ENCODE data around the gene ORMDL2.

ORMDL2 gene, protein sequence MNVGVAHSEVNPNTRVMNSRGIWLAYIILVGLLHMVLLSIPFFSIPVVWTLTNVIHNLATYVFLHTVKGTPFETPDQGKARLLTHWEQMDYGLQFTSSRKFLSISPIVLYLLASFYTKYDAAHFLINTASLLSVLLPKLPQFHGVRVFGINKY

DNA sequence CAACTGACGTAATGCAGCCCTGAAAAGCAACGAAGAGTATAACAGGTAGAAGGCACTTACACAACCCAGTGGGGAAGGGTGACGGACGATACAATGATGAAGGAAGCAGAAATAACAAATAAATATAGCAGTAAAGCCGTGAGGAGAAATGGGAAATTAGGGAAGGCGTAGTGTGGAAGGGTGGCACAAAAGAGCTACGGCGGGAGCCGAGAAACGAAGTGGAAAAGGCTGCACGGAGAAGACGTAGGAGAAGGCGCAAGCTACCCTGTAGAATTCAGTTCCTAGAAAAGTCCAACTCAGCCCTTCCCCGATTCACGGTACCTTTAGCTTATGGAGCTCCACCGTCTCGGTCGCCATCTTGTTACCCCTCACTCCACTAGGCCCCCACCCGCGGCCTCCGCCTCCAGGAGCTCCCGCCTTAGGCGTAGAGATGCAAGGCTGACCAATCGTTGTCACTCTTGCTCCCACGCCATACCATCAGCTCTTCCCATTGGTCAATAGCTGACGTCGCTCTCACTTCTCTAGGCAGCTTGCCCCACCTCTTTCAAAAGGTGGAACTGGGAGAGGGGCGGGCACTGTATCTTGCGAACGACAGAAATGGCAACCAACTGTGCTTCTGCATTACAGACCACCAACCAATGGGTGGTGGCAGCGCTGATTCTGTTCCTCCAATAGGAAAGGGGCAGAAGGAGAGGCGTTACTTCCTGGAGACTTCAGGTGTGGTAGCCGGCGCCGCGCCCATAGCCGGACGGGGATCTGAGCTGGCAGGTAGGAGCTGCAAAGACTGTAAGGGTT lies at the start of gene ORMDL2, which contains the start of gene SARNP:
ORMDL2 (plus strand) TSS at position 697 of the 795 bp plus-strand sequence. CDS start 959 bp downstream, outside the sequence.
SARNP (minus strand) TSS at position 380 of the 795 bp plus-strand sequence; CDS start at position 357, 23 bp downstream.
- TF ChIP-seq, protein P1, sequence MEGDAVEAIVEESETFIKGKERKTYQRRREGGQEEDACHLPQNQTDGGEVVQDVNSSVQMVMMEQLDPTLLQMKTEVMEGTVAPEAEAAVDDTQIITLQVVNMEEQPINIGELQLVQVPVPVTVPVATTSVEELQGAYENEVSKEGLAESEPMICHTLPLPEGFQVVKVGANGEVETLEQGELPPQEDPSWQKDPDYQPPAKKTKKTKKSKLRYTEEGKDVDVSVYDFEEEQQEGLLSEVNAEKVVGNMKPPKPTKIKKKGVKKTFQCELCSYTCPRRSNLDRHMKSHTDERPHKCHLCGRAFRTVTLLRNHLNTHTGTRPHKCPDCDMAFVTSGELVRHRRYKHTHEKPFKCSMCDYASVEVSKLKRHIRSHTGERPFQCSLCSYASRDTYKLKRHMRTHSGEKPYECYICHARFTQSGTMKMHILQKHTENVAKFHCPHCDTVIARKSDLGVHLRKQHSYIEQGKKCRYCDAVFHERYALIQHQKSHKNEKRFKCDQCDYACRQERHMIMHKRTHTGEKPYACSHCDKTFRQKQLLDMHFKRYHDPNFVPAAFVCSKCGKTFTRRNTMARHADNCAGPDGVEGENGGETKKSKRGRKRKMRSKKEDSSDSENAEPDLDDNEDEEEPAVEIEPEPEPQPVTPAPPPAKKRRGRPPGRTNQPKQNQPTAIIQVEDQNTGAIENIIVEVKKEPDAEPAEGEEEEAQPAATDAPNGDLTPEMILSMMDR (IDR thresholded peaks at IDR 0.05) = no peak

DNA sequence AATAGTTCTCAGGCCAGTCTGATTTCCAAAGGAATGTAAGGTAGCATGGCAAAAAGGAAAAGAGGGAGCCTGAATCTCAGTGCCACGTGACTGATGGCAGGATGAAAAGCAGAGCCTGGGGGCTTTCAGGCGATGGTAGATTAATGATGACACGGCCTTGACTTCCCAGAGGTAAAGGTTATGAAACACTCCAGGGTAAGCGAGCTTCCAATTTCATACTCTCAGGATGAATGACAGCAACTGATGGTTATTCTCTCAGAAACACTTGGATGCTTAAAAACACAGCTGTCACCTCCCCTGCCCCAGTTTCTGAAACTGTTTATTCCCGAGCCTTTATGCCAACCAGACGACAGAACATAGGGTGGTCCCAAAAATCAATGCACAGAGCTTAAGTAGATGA lies 46.1 kb upstream of the ORMDL2 start:
- TF ChIP-seq, protein P1 (IDR thresholded peaks at IDR 0.05) = no peak

DNA sequence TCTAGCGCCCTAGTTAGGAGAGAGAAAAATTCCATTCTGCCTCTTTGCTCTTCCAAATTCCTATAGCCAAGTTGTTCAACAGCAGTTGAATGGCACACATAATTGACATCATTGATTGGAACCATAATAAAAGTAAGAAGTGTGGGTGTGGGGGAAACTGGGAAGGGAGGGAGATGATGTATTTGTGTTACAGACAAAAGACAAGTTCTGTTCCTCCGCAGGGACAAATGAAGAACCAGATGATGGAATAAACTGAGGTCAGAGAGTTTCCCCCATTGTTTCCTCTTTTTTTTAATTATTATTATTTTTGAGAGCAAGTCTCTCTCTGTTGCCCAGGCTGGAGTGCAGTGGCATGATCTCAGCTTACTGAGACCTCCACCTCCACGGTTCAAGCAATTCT lies 40.0 kb upstream of the ORMDL2 start:
- TF ChIP-seq, protein P1 (IDR thresholded peaks at IDR 0.05) = no peak

DNA sequence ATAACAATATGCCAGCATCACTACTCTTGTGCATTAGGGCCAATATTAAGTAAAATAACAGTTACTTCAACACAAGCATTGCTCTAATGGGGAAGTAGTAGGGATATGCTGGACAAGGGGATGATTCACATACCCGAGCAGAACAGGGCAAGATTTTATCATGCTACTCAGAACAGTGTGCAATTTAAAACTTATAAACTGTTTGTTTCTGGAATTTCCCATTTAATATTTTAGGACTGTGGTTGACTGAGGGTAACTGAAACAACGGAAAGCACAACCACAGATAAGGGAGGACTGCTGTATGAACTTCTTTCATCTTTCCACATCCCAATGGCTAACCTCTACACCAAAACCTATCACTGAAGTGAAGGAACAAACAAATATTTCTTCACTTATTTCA lies 37.2 kb upstream of the ORMDL2 start:
- TF ChIP-seq, protein P1 (IDR thresholded peaks at IDR 0.05) = no peak

DNA sequence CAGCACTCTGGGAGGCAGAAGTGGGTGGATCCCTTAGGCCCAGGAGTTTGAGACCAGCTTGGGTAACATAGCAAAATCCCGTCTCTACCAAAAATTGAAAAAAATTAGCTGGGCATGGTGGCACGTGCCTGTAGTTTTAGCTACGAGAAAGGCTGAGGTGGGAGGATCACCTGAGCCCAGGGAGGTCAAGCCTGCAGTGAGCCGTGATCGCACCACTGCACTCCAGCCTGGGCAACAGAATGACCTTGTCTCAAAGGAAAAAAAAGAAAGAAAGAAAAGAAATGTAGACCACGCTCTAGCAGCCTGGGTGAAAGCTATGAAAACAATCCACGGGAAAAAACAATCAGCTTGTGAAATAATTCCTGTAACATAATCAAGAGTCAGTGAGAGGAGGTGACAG lies 29.3 kb upstream of the ORMDL2 start:
- TF ChIP-seq, protein P1 (IDR thresholded peaks at IDR 0.05) = no peak

DNA sequence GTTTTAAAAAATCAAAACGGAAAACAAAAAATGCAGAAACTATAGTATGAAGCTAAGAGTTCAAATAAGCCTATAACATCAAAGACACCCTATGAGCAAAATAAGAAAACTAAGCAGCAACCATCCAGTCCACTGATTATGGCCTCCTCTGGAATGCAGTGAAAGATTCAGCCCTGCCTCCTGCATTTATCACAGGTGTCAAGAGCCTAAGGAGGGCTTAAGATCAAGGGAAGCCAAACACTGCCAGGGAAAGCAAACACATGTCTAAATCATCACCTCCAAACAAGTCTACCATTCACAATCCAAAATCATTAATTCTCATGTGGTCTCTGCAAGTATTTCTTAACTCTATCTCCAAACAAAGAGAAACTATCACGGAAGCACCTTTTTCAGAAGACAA lies 28.7 kb upstream of the ORMDL2 start:
- TF ChIP-seq, protein P1 (IDR thresholded peaks at IDR 0.05) = no peak

DNA sequence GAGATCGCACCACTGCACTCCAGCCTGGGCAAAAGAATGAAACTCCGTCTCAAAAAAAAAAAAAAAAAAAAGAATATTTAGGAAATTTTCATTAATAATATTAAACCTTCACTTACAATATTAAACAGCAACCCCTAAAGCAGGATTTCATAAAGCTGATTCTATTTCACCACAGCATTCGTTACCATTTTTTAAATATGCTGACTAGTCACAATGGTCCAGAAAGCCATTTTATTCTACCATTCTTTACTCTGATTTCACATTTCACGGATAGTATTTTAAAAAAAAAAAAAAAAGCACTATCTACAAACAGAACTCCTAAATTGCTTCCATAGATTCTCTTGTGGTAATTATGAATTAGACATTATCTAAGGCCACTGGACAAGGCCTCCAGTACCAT lies 27.9 kb upstream of the ORMDL2 start:
- TF ChIP-seq, protein P1 (IDR thresholded peaks at IDR 0.05) = no peak

Data from LNCAP (cell line).